Transverse colon (tissue), 4 donors: Measurements from ENCODE around the gene LCE7A. TPM values are rescaled to one million over a fixed set of nuclear protein-coding genes. Genes with fewer than 3 reads are reported as not detected.

Experiments used
- DNase-seq: peaks from one replicate; pipeline ENCODE4 v3.0.0-alpha.2; 2019
- H3K27ac ChIP-seq, 4 donors: fragments of 200-600 bp; sonication (generic); 2 replicates each; pipeline ENCODE4 v1.5.1; 2016 to 2018; ENCODE audit warnings: inconsistent platforms in 4 of 4
- H3K27me3 ChIP-seq: fragments of 200-600 bp; sonication (generic); 2 replicates; pipeline ENCODE4 v1.5.1; 2017; ENCODE audit warnings: inconsistent platforms
- H3K36me3 ChIP-seq, 4 donors: fragments of 200-600 bp; sonication (generic); 2 replicates each; pipeline ENCODE4 v1.5.1; 2017 to 2019; ENCODE audit warnings: inconsistent platforms in 4 of 4
- H3K4me1 ChIP-seq, 4 donors: fragments of 200-600 bp; sonication (generic); 2 replicates each; pipeline ENCODE4 v1.5.1; 2017 to 2020; ENCODE audit warnings: inconsistent platforms in 4 of 4
- H3K4me3 ChIP-seq, 4 donors: fragments of 200-600 bp; sonication (generic); 1 replicate in 1 of 4; 2 replicates in 3 of 4; pipeline versions ENCODE4 v1.5.1 to v1.6.1; 2017 to 2019; ENCODE audit warnings: inconsistent platforms in 4 of 4
- H3K9me3 ChIP-seq, 2 donors: fragments of 200-600 bp; sonication (generic); 2 replicates each; pipeline ENCODE4 v1.5.1; 2017 to 2019; ENCODE audit warnings: inconsistent platforms in 2 of 2
- EP300 ChIP-seq: sonication (generic); formaldehyde crosslinking; IDR thresholded peaks from one replicate; pipeline ENCODE4 v1.6.1; 2017; ENCODE audit warnings: antibody characterized with exemption, low read depth
- POLR2A ChIP-seq: fragments of 450-650 bp; IDR thresholded peaks from one replicate; pipeline ENCODE4 v1.6.1; 2016; ENCODE audit warnings: antibody characterized with exemption, mild to moderate bottlenecking, moderate library complexity
- POLR2AphosphoS5 ChIP-seq, 3 donors: sonication (generic); formaldehyde crosslinking; IDR thresholded peaks; one replicate each; pipeline ENCODE4 v1.6.1; 2016; ENCODE audit warnings: antibody characterized with exemption in 3 of 3
- WGBS, 2 donors: methylation state at CpG; one replicate each; pipeline ENCODE4 v1.1.5; 2018; ENCODE audit warnings: low coverage in 1 of 2; 5-methylcytosine and 5-hydroxymethylcytosine counted together
- in situ Hi-C, 4 donors: fragments of 200-750 bp; cut with MboI; loops; one replicate each; pipeline versions ENCODE4 v1.15.0 to v1.15.1; 2017; ENCODE audit warnings: low sequenced_read_pairs in 3 of 4, low pct_ligation_motif_present in 1 of 4, low pct_unique_long_range_greater_than_20kb in 1 of 4
- intact Hi-C: fragments of 100-400 bp; cut with DNase I; formaldehyde crosslinking; loops from one replicate; pipeline ENCODE4 v1.15.1; 2023; ENCODE audit warnings: low total_unique reads
- total RNA-seq, 4 donors: library from RNA; depleted of rRNA; stranded (reverse); fragments of >200 nt; gene quantifications; one replicate each; pipeline ENCODE4 v1.1.0, GENCODE V29; 2016
- TF ChIP-seq, protein P1 (sequence below), 5 experiments: fragments of 200-600 bp in 3 of 5; fragments of 450-650 bp in 2 of 5; sonication (generic) in 3 of 5; IDR thresholded peaks; 1 replicate in 2 of 5; 2 replicates in 3 of 5; pipeline ENCODE4 v1.5.1; 2016 to 2017; ENCODE audit warnings: antibody characterized with exemption in 5 of 5, inconsistent platforms in 3 of 5, mild to moderate bottlenecking in 2 of 5, moderate library complexity in 1 of 5

The LCE7A gene
- total RNA-seq, 4 donors from 2014 or later: not detected

DNA sequence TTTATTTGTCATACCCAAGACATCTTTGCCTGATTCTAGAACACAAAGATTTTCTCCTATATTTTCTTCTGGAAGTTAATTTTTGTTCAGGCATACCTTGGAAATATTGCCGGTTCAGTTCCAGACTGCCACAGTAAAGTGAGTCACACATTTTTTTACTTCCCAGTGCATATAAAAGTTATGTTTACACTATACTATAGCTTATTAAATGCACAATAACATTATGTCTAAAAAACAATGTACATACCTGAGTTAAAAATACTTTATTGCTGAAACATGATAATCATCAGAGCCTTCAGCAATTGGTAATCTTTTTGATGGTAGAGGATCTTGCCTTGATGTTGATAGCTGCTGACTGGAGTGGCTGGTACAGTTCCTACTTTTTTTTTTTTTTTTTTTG, 28.3 kb downstream of the LCE7A start:
- in situ Hi-C loops: no loop called here
- no peaks in the 10 kb centered on the region for H3K36me3 ChIP-seq

DNA sequence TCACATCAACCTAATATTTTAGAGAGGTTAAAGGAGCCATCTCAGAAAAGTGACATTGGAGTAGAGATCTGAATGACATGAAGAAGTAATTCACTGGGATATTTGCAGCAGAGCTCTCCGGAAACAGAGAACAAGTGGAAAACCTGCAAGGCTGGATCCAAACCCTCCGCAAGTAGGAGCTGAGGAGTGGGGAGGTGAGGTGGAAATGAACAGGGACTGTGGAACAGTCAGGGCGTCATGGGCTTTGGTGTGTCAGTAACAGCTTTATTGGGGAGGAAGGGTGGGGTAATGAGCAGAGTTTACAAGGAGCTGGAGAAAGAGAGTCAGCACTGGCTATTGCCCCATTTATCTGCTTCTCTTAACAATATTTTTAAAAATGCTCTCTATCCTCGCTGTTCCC, 39.2 kb downstream of the LCE7A start:
- no peak for DNase-seq
- no peaks in the 10 kb centered on the region for H3K4me1 ChIP-seq
- TF ChIP-seq POLR2A: no peak
- no peak for TF ChIP-seq EP300
- TF ChIP-seq, protein P1, sequence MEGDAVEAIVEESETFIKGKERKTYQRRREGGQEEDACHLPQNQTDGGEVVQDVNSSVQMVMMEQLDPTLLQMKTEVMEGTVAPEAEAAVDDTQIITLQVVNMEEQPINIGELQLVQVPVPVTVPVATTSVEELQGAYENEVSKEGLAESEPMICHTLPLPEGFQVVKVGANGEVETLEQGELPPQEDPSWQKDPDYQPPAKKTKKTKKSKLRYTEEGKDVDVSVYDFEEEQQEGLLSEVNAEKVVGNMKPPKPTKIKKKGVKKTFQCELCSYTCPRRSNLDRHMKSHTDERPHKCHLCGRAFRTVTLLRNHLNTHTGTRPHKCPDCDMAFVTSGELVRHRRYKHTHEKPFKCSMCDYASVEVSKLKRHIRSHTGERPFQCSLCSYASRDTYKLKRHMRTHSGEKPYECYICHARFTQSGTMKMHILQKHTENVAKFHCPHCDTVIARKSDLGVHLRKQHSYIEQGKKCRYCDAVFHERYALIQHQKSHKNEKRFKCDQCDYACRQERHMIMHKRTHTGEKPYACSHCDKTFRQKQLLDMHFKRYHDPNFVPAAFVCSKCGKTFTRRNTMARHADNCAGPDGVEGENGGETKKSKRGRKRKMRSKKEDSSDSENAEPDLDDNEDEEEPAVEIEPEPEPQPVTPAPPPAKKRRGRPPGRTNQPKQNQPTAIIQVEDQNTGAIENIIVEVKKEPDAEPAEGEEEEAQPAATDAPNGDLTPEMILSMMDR (IDR thresholded peaks at IDR 0.05): no peak
- no peak for TF ChIP-seq POLR2AphosphoS5 (IDR thresholded peaks at IDR 0.05)
- 51 to 76% methylated on average over 4 of the region's 4 CpGs for WGBS, 2 donors
- no peaks in the 10 kb centered on the region for H3K9me3 ChIP-seq
- no peaks in the 10 kb centered on the region for H3K27me3 ChIP-seq
- intact Hi-C loops (no loop called here), in situ Hi-C loops (no loop called here)
- no peaks in the 10 kb centered on the region for H3K36me3 ChIP-seq
- no peak overlapping the region for H3K4me3 ChIP-seq
- no peak overlapping the region for H3K27ac ChIP-seq

More for the DNA sequence above, 28.3 kb downstream of the LCE7A start:
- no peak for DNase-seq
- WGBS, 2 donors: 45 to 49% methylated on average over 1 of the region's 1 CpG
- Histone ChIP-seq H3K4me1 (no peaks in the 10 kb centered on the region), H3K9me3 (no peaks in the 10 kb centered on the region), H3K27ac (no peak overlapping the region), H3K4me3 (no peak overlapping the region), H3K27me3 (no peaks in the 10 kb centered on the region)
- intact Hi-C loops: no loop called here
- TF ChIP-seq POLR2A (no peak), POLR2AphosphoS5 (IDR thresholded peaks at IDR 0.05) (no peak), EP300 (no peak)
- TF ChIP-seq, protein P1 (IDR thresholded peaks at IDR 0.05): no peak

DNA sequence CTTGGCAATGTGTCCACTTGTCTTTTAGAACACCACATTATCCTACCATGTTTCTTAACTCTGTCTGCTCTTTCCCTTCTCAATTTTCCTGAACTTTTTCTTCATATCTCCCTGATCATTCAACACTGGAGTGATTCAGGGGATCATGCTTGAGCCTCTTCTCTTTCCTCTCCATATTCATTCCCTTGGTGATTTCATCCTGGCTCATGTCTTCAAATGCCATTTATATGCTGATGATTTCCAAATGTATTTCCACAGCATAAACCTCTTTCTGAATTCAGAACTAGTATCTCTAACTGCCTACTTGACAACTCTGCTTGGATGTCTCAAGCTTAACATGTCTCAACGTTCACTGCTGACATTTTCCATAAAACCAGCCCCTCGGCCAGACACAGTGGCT, 40.1 kb downstream of the LCE7A start:
- no peak for TF ChIP-seq POLR2AphosphoS5 (IDR thresholded peaks at IDR 0.05)
- TF ChIP-seq, protein P1 (IDR thresholded peaks at IDR 0.05): no peak
- Histone ChIP-seq H3K27ac (no peak overlapping the region), H3K9me3 (no peaks in the 10 kb centered on the region), H3K36me3 (no peaks in the 10 kb centered on the region), H3K4me1 (no peaks in the 10 kb centered on the region), H3K4me3 (no peak overlapping the region), H3K27me3 (no peaks in the 10 kb centered on the region)
- in situ Hi-C loops (no loop called here), intact Hi-C loops (no loop called here)
- WGBS, 2 donors: 72% methylated on average over 2 of the region's 2 CpGs; no CpG with 5 or more reads in 1 of the 2 donors
- DNase-seq: no peak

DNA sequence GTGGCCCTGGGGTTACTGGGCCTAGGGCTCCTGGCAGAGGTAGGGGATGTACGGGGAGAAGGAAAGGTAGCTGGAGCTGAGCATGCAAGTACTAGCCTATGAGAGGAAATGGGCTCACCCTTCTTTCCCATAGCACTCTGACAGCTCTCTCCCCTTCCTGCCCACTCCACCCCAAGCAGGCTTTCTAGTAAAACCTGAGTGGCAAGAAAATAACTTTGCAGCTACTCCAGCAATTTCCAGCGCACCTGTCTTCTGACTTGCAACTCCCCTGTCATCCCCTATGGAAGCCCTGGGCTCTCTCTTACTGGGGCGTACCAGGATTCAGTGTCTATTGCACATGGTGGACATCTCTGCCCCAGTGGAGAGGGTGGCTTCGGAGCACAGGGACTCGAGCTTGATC, 41.8 kb downstream of the LCE7A start:
- Histone ChIP-seq H3K36me3 (no peaks in the 10 kb centered on the region), H3K27ac (no peak overlapping the region), H3K4me3 (no peak overlapping the region), H3K27me3 (no peaks in the 10 kb centered on the region), H3K4me1 (no peaks in the 10 kb centered on the region), H3K9me3 (no peaks in the 10 kb centered on the region)
- 70 to 73% methylated on average over 5 of the region's 5 CpGs for WGBS, 2 donors
- in situ Hi-C loops (no loop called here), intact Hi-C loops (no loop called here)
- no peak for DNase-seq
- TF ChIP-seq, protein P1 (IDR thresholded peaks at IDR 0.05): no peak
- no peak for TF ChIP-seq POLR2AphosphoS5 (IDR thresholded peaks at IDR 0.05)
- no peak for TF ChIP-seq POLR2A
- TF ChIP-seq EP300: no peak
